Sigmoid colon (tissue), 7 donors: Measurements from ENCODE around the gene RPS6KA2. TPM values are rescaled to one million over a fixed set of nuclear protein-coding genes. Genes with fewer than 3 reads are reported as not detected.

Source experiments
- DNase-seq: peaks from one replicate; pipeline ENCODE4 v3.0.0-alpha.2; 2019
- H3K27ac ChIP-seq, 4 donors: fragments of 200-600 bp; sonication (generic); one replicate each; pipeline ENCODE4 v1.5.1; 2016 to 2019; ENCODE audit warnings: mild to moderate bottlenecking in 1 of 4
- H3K27me3 ChIP-seq, 3 donors: fragments of 200-600 bp; sonication (generic); one replicate each; pipeline ENCODE4 v1.5.1; 2019; ENCODE audit warnings: mild to moderate bottlenecking in 1 of 3
- H3K36me3 ChIP-seq, 4 donors: fragments of 200-600 bp; sonication (generic); one replicate each; pipeline ENCODE4 v1.5.1; 2016 to 2019
- H3K4me1 ChIP-seq, 4 donors: fragments of 200-600 bp; sonication (generic); one replicate each; pipeline ENCODE4 v1.5.1; 2017 to 2019
- H3K4me3 ChIP-seq, 4 donors: fragments of 200-600 bp; sonication (generic); one replicate each; pipeline ENCODE4 v1.5.1; 2017 to 2019; ENCODE audit warnings: mild to moderate bottlenecking in 2 of 4, moderate library complexity in 1 of 4
- H3K9me3 ChIP-seq, 4 donors: fragments of 200-600 bp in 3 of 4; sonication (generic) in 3 of 4; one replicate each; pipeline versions ENCODE4 v1.5.1 to v1.6.1; 2013 to 2019
- CTCF ChIP-seq, 4 experiments: fragments of 450-650 bp in 3 of 4; fragments of 200-600 bp in 1 of 4; IDR thresholded peaks; one replicate each; pipeline ENCODE4 v1.5.1; 2016 to 2019; ENCODE audit warnings: antibody characterized with exemption in 4 of 4, mild to moderate bottlenecking in 3 of 4, moderate library complexity in 2 of 4
- EP300 ChIP-seq, 4 donors: sonication (generic); formaldehyde crosslinking; IDR thresholded peaks; one replicate each; pipeline ENCODE4 v1.6.1; 2017; ENCODE audit warnings: antibody characterized with exemption in 4 of 4
- POLR2A ChIP-seq, 2 donors: fragments of 450-650 bp; IDR thresholded peaks; one replicate each; pipeline ENCODE4 v1.6.1; 2016; ENCODE audit warnings: antibody characterized with exemption in 2 of 2, mild to moderate bottlenecking in 2 of 2, moderate library complexity in 2 of 2
- POLR2AphosphoS5 ChIP-seq, 4 donors: sonication (generic); formaldehyde crosslinking; IDR thresholded peaks; one replicate each; pipeline ENCODE4 v1.6.1; 2017; ENCODE audit warnings: antibody characterized with exemption in 4 of 4
- WGBS, 2 donors: extraction: QIAGEN DNeasy Blood & Tissue Kit; methylation state at CpG; one replicate each; pipeline ENCODE4 v1.1.7; 2013; 5-methylcytosine and 5-hydroxymethylcytosine counted together
- intact Hi-C: fragments of 100-400 bp; cut with DNase I; formaldehyde crosslinking; loops from one replicate; pipeline ENCODE4 v1.15.1; 2023
- polyA plus RNA-seq, 3 donors: library from polyadenylated mRNA; stranded (reverse); fragments of 200-250 nt; gene quantifications; one replicate each; pipeline ENCODE4 v1.2.3, GENCODE V29; 2013
- total RNA-seq, 4 donors: library from RNA; depleted of rRNA; stranded (reverse); fragments of >200 nt; gene quantifications; one replicate each; pipeline ENCODE4 v1.1.0, GENCODE V29; 2016
- donor health status: healthy with polysubstance abuse.
- donor health status: Bipolar disorder and iron deficiency.
- donor health status: healthy.

The RPS6KA2 gene
- total and polyA plus RNA-seq, 7 donors = 6.5 to 44.7 (median 27.8) TPM

DNA sequence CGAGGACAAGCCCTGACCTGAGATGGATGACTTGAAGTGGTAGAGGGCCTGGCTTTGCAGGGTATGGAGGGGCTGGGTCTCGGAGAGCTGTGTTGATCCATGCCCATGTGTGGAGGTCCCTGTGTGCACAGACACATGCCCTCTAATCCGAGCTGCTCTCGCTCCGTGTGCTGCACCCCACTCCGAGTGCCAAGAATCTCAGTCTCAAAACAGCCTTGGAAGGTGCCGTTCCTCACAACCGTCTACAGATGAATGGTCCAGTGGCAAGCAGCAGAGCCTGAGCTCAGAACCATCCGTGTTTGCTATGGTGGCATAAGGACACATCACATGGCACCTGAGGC, 133.0 kb downstream of the RPS6KA2 start:
- Histone ChIP-seq H3K4me3 (no peak overlapping the region), H3K36me3 (peaks cover 0 to 60% (median 7%) of the 10 kb centered on the region in 4 donors), H3K27me3 (no peaks in the 10 kb centered on the region), H3K27ac (no peak overlapping the region), H3K4me1 (no peaks in the 10 kb centered on the region), H3K9me3 (no peaks in the 10 kb centered on the region)
- intact Hi-C loops = no loop called here
- WGBS, 2 donors = 95 to 96% methylated on average over 9 of the region's 9 CpGs
- peak; percentile 36 for DNase-seq
- no peak for TF ChIP-seq EP300 (IDR thresholded peaks at IDR 0.05)
- TF ChIP-seq POLR2A (IDR thresholded peaks at IDR 0.05) = no peak
- TF ChIP-seq CTCF (IDR thresholded peaks at IDR 0.05) = no peak
- TF ChIP-seq POLR2AphosphoS5 (IDR thresholded peaks at IDR 0.05) = no peak

GRCh38 chr6:166493427-166494100, 133.5 kb downstream of the RPS6KA2 start:
- no peaks in the 10 kb centered on the region for H3K27me3 ChIP-seq
- intact Hi-C loops = no loop called here

DNA sequence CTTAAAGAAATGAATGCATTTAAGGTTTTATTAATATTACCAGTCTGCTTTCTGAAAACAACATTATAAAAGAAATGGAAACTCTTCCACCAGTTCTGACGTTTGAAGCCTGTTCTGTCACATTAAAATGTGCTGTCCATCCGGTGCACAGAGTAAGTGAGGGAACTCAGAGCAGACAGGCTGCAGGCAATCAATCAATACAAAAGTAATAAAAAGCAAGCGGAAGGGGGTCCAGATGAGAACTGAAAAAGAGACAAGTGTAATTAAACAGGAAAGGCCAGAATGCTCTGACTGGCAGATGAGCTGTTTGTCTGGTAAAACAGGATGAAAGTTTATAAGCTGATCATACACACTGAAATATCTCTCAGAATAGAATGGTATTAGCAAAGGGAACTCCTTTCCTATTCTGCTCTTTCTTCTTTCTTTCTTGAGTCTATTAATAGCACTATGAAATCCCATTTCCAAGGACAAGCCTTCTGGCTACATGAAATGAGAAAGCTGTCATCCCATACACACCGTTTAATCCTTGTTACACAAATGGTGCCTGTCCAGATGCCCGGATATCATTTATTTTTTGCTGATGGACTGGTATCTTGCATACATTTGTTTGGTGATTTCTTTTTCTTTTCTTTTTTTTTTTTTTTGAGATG, 134.8 kb downstream of the RPS6KA2 start:
- DNase-seq = no peak
- Histone ChIP-seq H3K27ac (no peak overlapping the region), H3K9me3 (no peaks in the 10 kb centered on the region), H3K27me3 (no peaks in the 10 kb centered on the region), H3K4me3 (no peak overlapping the region), H3K4me1 (peaks cover 0 to 4% (median 0%) of the 10 kb centered on the region in 4 donors), H3K36me3 (peaks cover 0 to 64% (median 5%) of the 10 kb centered on the region in 4 donors)
- no peak for TF ChIP-seq EP300 (IDR thresholded peaks at IDR 0.05)
- no peak for TF ChIP-seq POLR2A (IDR thresholded peaks at IDR 0.05)
- no peak for TF ChIP-seq POLR2AphosphoS5 (IDR thresholded peaks at IDR 0.05)
- no peak for TF ChIP-seq CTCF (IDR thresholded peaks at IDR 0.05)
- 77 to 78% methylated on average over 5 of the region's 5 CpGs for WGBS, 2 donors
- intact Hi-C loops = no loop called here

More at GRCh38 chr6:166493427-166494100, 133.5 kb downstream of the RPS6KA2 start:
- no peak for TF ChIP-seq POLR2A (IDR thresholded peaks at IDR 0.05)
- no peak for TF ChIP-seq EP300 (IDR thresholded peaks at IDR 0.05)
- no peak for TF ChIP-seq POLR2AphosphoS5 (IDR thresholded peaks at IDR 0.05)
- no peak for TF ChIP-seq CTCF (IDR thresholded peaks at IDR 0.05)
- Histone ChIP-seq H3K4me1 (no peaks in the 10 kb centered on the region), H3K27ac (no peak overlapping the region), H3K36me3 (peaks cover 0 to 62% (median 6%) of the 10 kb centered on the region in 4 donors), H3K4me3 (no peak overlapping the region), H3K9me3 (no peaks in the 10 kb centered on the region)
- DNase-seq = peak; percentile 59
- 96% methylated on average over 21 of the region's 21 CpGs for WGBS, 2 donors

- H3K4me1 ChIP-seq = peaks cover 0 to 4% (median 0%) of the 10 kb centered on the region in 4 donors
- no peak overlapping the region for H3K4me3 ChIP-seq
- peak; percentile 53 for DNase-seq
- 67 to 81% methylated on average over 18 of the region's 18 CpGs for WGBS, 2 donors
- no peaks in the 10 kb centered on the region for H3K9me3 ChIP-seq
- no peak overlapping the region for H3K27ac ChIP-seq
- H3K27me3 ChIP-seq = no peaks in the 10 kb centered on the region
- intact Hi-C loops = no loop called here
- H3K36me3 ChIP-seq = peaks cover 0 to 75% (median 5%) of the 10 kb centered on the region in 4 donors
- TF ChIP-seq CTCF (IDR thresholded peaks at IDR 0.05) (no peak), EP300 (IDR thresholded peaks at IDR 0.05) (no peak), POLR2AphosphoS5 (IDR thresholded peaks at IDR 0.05) (no peak), POLR2A (IDR thresholded peaks at IDR 0.05) (no peak)
Measured at GRCh38 chr6:166490671-166491500, 136.2 kb downstream of the RPS6KA2 start.
